ENCODE results near the gene MRPL30.

The MRPL30 gene

GRCh38 chr2:99240431-99240830 lies 59.4 kb downstream of the MRPL30 start:
- no peak for TF ChIP-seq CTCF (IDR thresholded peaks at IDR 0.05)

- no peak for TF ChIP-seq CTCF (IDR thresholded peaks at IDR 0.05)
Measured at GRCh38 chr2:99242151-99242550, 61.2 kb downstream of the MRPL30 start.

Data from LNCAP (cell line).